ENCODE results near the gene AASS.
"Not testable (repeated sequence)": the region's sequence is repeated elsewhere in the genome, so short reads cannot be mapped to it uniquely, and the experiment has no call there.

Gene AASS

DNA sequence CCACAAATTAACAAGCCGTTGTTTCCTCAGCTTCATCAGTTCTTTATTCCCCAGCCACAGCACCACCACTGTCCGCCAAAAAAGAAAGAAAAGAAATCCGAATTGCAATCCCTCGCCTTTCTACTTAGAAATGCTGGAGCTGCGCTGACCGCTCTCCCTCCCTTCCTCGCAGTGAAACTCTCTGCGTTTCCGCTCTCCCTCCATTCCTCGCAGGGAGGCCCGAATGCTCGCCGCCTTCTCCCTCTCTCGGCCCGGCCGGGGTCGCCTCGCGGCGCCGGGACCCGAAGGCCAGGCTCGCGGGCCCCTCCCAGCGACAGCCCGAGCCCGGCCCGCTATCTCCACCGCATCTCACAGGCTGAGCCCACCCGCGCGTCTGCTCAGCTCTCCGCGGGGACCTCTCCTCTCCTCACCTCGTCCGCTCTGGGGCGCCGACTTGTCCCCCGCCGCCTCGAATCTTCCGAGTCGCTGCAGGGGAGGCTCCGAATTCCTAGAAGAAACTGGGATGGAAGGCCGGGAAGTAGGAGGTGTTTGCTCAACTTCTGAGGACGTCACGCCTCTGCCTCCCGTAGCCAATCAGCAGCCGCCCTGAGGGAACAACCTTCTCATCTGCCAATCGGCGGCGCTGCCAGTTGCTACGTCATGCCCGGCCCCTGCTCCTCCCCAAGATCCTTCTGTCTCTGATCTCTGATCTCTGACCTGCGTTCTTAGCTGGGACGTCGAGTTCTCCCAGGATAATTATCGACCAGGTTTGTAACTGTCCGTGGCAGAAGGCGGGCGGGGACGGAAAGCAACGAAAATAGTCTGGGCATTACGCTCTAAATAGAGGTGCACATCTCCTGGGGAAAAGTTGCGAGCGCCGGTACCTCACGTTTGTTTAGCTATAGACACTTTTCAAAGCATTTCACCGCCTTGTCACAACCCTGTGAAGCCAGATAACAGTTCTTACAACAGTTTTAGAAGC, at the start of gene AASS:
AASS (minus strand) TSS at position 499 of the 961 bp plus-strand sequence. CDS start 10,523 bp downstream, outside the sequence.
- peak; percentile 80 for DNase-seq (ENCODE audit: low spot score)
- TF ChIP-seq, protein P1, sequence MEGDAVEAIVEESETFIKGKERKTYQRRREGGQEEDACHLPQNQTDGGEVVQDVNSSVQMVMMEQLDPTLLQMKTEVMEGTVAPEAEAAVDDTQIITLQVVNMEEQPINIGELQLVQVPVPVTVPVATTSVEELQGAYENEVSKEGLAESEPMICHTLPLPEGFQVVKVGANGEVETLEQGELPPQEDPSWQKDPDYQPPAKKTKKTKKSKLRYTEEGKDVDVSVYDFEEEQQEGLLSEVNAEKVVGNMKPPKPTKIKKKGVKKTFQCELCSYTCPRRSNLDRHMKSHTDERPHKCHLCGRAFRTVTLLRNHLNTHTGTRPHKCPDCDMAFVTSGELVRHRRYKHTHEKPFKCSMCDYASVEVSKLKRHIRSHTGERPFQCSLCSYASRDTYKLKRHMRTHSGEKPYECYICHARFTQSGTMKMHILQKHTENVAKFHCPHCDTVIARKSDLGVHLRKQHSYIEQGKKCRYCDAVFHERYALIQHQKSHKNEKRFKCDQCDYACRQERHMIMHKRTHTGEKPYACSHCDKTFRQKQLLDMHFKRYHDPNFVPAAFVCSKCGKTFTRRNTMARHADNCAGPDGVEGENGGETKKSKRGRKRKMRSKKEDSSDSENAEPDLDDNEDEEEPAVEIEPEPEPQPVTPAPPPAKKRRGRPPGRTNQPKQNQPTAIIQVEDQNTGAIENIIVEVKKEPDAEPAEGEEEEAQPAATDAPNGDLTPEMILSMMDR (IDR thresholded peaks at IDR 0.05; ENCODE audit: extremely low read depth, insufficient read depth, missing control alignments) = no peak
- in situ Hi-C loops (cut with MboI; ENCODE audit: low pct_unique_long_range_greater_than_20kb, low sequenced_read_pairs, unreplicated experiment) = no loop called here

DNA sequence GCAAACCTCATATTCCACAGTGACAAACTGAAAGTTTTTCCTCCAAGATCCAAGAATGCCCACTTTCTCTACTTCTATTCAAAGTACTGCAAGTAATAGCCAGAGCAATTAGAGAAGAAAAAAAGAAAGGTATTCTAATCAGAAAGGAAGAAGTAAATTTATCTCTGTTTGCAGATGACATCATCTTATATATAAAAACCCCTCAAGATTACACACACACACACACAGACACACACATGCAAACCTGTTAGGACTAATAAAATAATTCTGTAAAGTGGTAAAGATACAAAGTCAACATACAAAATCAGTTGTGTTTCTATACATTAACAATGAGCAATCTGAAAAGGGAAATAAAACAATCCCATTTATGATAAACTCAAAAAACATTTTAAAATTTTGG, 44.7 kb upstream of the AASS start:
- TF ChIP-seq, protein P1 (IDR thresholded peaks at IDR 0.05; ENCODE audit: extremely low read depth, insufficient read depth, missing control alignments) = no peak
- DNase-seq (ENCODE audit: low spot score) = no peak
- in situ Hi-C loops (cut with MboI; ENCODE audit: low pct_unique_long_range_greater_than_20kb, low sequenced_read_pairs, unreplicated experiment) = no loop called here

DNA sequence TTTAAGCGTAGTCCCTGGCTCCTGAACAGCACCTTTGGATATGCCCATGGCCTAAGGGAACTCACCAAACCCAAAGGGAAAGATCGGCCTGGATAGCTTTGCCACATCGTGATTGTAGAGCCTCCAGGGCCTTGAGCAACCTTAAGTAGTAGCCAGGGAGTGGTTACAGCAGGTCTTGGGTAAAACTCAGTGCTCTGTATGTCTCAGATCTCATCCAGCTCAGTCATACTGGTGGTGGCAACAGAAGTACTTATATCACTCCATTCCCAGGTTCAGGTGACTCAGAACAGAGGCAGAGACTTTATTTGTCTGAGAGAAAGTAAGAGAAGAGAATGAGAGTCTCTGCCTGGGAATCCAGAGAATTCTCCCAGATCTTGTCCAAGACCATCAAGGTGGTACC, 39.1 kb upstream of the AASS start:
- in situ Hi-C loops (cut with MboI; ENCODE audit: low pct_unique_long_range_greater_than_20kb, low sequenced_read_pairs, unreplicated experiment) = no loop called here
- DNase-seq (ENCODE audit: low spot score) = no peak
- TF ChIP-seq, protein P1 (IDR thresholded peaks at IDR 0.05; ENCODE audit: extremely low read depth, insufficient read depth, missing control alignments) = no peak

DNA sequence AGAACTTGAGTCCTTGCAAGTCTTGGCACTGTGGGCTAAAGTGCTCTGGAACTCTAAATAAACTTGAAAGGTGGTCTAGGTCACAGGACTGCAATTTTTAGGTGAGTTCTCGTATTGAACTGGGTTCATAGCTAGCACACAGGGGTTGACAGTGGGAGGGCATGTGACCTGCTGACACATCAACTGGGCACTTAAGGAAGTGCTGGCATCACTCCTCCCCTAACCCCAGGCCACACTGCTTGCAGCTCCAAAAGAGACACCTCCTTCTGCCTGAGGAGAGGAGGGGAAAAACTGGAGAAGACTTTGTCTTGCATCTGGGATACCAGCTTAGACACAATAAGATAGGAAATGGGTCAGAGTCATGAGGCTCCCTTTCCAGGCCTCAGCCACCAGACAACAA, 38.0 kb upstream of the AASS start:
- TF ChIP-seq, protein P1 (IDR thresholded peaks at IDR 0.05; ENCODE audit: extremely low read depth, insufficient read depth, missing control alignments) = no peak
- in situ Hi-C loops (cut with MboI; ENCODE audit: low pct_unique_long_range_greater_than_20kb, low sequenced_read_pairs, unreplicated experiment) = no loop called here
- DNase-seq (ENCODE audit: low spot score) = no peak

DNA sequence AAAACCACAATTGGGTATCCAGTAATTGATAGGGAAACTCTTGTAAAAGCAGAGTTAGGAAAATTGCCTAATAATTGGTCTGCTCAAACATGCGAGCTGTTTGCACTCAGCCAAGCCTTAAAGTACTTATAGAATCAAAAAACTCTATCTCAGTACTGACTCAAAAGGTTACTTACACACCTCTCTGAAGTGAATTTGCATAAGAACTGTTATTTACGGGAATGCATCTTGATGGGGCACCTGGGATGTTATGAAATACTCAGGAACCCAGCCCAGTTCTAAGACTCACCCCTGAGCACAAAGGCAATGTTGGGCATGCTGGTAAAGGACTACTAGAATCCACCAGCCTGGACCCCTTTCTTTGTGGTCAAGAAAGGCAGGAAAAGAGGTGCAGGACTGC, 28.1 kb upstream of the AASS start:
- DNase-seq (ENCODE audit: low spot score); in situ Hi-C loops (cut with MboI; ENCODE audit: low pct_unique_long_range_greater_than_20kb, low sequenced_read_pairs, unreplicated experiment): not testable (repeated sequence)

- in situ Hi-C loops (cut with MboI; ENCODE audit: low pct_unique_long_range_greater_than_20kb, low sequenced_read_pairs, unreplicated experiment) = no loop called here
- DNase-seq (ENCODE audit: low spot score) = no peak
- TF ChIP-seq, protein P1 (IDR thresholded peaks at IDR 0.05; ENCODE audit: extremely low read depth, insufficient read depth, missing control alignments) = no peak
Observed at GRCh38 chr7:122166740-122167139, 22.7 kb upstream of the AASS start.

- in situ Hi-C loops (cut with MboI; ENCODE audit: low pct_unique_long_range_greater_than_20kb, low sequenced_read_pairs, unreplicated experiment) = no loop called here
- TF ChIP-seq, protein P1 (IDR thresholded peaks at IDR 0.05; ENCODE audit: extremely low read depth, insufficient read depth, missing control alignments) = no peak
- DNase-seq (ENCODE audit: low spot score) = no peak
Observed at GRCh38 chr7:122166275-122166674, 22.2 kb upstream of the AASS start.
